A549 (cell line): ENCODE data around the gene PGF.

Experiments used
- BCL3 ChIP-seq: fragments of >200 bp; sonication (Bioruptor Twin); formaldehyde crosslinking; IDR thresholded peaks from 3 replicates; pipeline ENCODE4 v1.6.1; 2016
- CEBPB ChIP-seq, 2 experiments: fragments of >200 bp in 1 of 2; sonication (Bioruptor Twin) in 1 of 2; formaldehyde crosslinking in 1 of 2; IDR thresholded peaks; 2 replicates each; pipeline ENCODE4 v1.6.1; 2012 to 2016
- CTCF ChIP-seq: fragments of >200 bp; sonication (Bioruptor Twin); formaldehyde crosslinking; IDR thresholded peaks from 3 replicates; pipeline ENCODE4 v1.5.1; 2016
- EP300 ChIP-seq, 2 experiments: fragments of >200 bp; sonication (Bioruptor Twin); formaldehyde crosslinking; IDR thresholded peaks; 2 replicates in 1 of 2; 3 replicates in 1 of 2; pipeline ENCODE4 v1.6.1; 2016 to 2017
- ESRRA ChIP-seq: fragments of 150-350 bp; IDR thresholded peaks from 2 replicates; pipeline ENCODE4 v1.6.1; 2014; ENCODE audit warnings: mild to moderate bottlenecking, low read length, borderline replicate concordance
- HDAC2 ChIP-seq: fragments of 200-600 bp; sonication (generic); IDR thresholded peaks from 2 replicates; pipeline ENCODE4 v1.6.1; 2016
- HEYL ChIP-seq: fragments of 250-450 bp; sonication (Bioruptor Pico); IDR thresholded peaks from 2 replicates; pipeline ENCODE4 v1.8.0; 2021; ENCODE audit warnings: mild to moderate bottlenecking, moderate library complexity
- JUN ChIP-seq, 2 experiments: fragments of >200 bp; sonication (Bioruptor Twin); formaldehyde crosslinking; IDR thresholded peaks; 2 replicates in 1 of 2; 3 replicates in 1 of 2; pipeline ENCODE4 v1.6.1; 2016 to 2017
- KDM1A ChIP-seq: fragments of 200-600 bp; sonication (generic); IDR thresholded peaks from 2 replicates; pipeline ENCODE4 v1.6.1; 2016; ENCODE audit warnings: low read depth, mild to moderate bottlenecking
- MAX ChIP-seq: IDR thresholded peaks from 2 replicates; pipeline ENCODE4 v1.6.1; 2012
- POLR2A ChIP-seq: IDR thresholded peaks from 2 replicates; pipeline ENCODE4 v1.6.1; 2012; ENCODE audit warnings: mild to moderate bottlenecking, low read length
- RAD21 ChIP-seq, 2 experiments: fragments of >200 bp in 1 of 2; sonication (Bioruptor Twin) in 1 of 2; formaldehyde crosslinking in 1 of 2; IDR thresholded peaks in 1 of 2; conservative IDR thresholded peaks in 1 of 2; 2 replicates in 1 of 2; 3 replicates in 1 of 2; pipeline ENCODE4 v1.6.1; 2012 to 2018; ENCODE audit warnings: inconsistent platforms in 1 of 2
- RCOR1 ChIP-seq: fragments of 150-350 bp; IDR thresholded peaks from 2 replicates; pipeline ENCODE4 v1.6.1; 2014; ENCODE audit warnings: antibody characterized with exemption, low read length, low read depth
- ZNF302 ChIP-seq: fragments of 250-450 bp; sonication (Bioruptor Pico); IDR thresholded peaks from 2 replicates; pipeline ENCODE4 v1.9.0; 2021; ENCODE audit warnings: inconsistent platforms, mild to moderate bottlenecking, moderate library complexity

GRCh38 chr14:74907744-74908143, 47.7 kb downstream of the PGF start:
- no peak for TF ChIP-seq MAX
- no peak for TF ChIP-seq HDAC2
- no peak for TF ChIP-seq CTCF
- no peak for TF ChIP-seq RAD21 (conservative IDR thresholded peaks at IDR 0.05 in 1 of 2, IDR thresholded peaks at IDR 0.05 in 1 of 2)
- no peak for TF ChIP-seq POLR2A
- no peak for TF ChIP-seq BCL3
- TF ChIP-seq RCOR1: no peak
- no peak for TF ChIP-seq CEBPB (IDR thresholded peaks at IDR 0.05)
- no peak for TF ChIP-seq KDM1A
- no peak for TF ChIP-seq JUN (IDR thresholded peaks at IDR 0.05)
- TF ChIP-seq ESRRA: no peak
- TF ChIP-seq ZNF302 (CRISPR knock-in tag): no peak
- TF ChIP-seq HEYL: no peak
- no peak for TF ChIP-seq EP300 (IDR thresholded peaks at IDR 0.05)
